IPS-18a (cell line): Measurements from ENCODE around the gene OSBPL7.

Experiments used
- H3K27ac ChIP-seq: one replicate; pipeline ENCODE4 v1.5.1; 2013; ENCODE audit warnings: low read length
- H3K27me3 ChIP-seq: one replicate; pipeline ENCODE4 v1.6.1; 2013; ENCODE audit warnings: mild to moderate bottlenecking, low read length; ENCODE audit not compliant: control insufficient read depth, insufficient read depth
- H3K36me3 ChIP-seq: one replicate; pipeline ENCODE4 v1.6.1; 2013; ENCODE audit warnings: low read depth, low read length; ENCODE audit not compliant: control insufficient read depth
- H3K4me1 ChIP-seq: one replicate; pipeline ENCODE4 v1.6.1; 2013; ENCODE audit warnings: low read depth, low read length; ENCODE audit not compliant: control insufficient read depth
- H3K4me3 ChIP-seq: one replicate; pipeline ENCODE4 v1.5.1; 2013; ENCODE audit warnings: low read length
- H3K9ac ChIP-seq: one replicate; pipeline ENCODE4 v1.6.1; 2013; ENCODE audit warnings: mild to moderate bottlenecking, low read length, moderate library complexity
- H3K9me3 ChIP-seq: one replicate; pipeline ENCODE4 v1.6.1; 2013; ENCODE audit warnings: low read depth, low read length; ENCODE audit not compliant: control insufficient read depth

Gene OSBPL7

GRCh38 chr17:47856830-47857229 is 35.2 kb upstream of the OSBPL7 start:
- Histone ChIP-seq H3K9ac (no peak overlapping the region), H3K4me1 (peaks cover 17% of the 10 kb centered on the region), H3K36me3 (no peaks in the 10 kb centered on the region), H3K27me3 (peaks cover 49% of the 10 kb centered on the region), H3K9me3 (no peaks in the 10 kb centered on the region), H3K4me3 (no peak overlapping the region), H3K27ac (no peak overlapping the region)

GRCh38 chr17:47855737-47856136 is 34.1 kb upstream of the OSBPL7 start:
- Histone ChIP-seq H3K4me3 (no peak overlapping the region), H3K9ac (no peak overlapping the region), H3K36me3 (no peaks in the 10 kb centered on the region), H3K9me3 (no peaks in the 10 kb centered on the region), H3K27ac (no peak overlapping the region), H3K4me1 (peaks cover 17% of the 10 kb centered on the region), H3K27me3 (peaks cover 58% of the 10 kb centered on the region)

GRCh38 chr17:47853616-47854015 is 32.0 kb upstream of the OSBPL7 start:
- no peaks in the 10 kb centered on the region for H3K36me3 ChIP-seq
- no peak overlapping the region for H3K27ac ChIP-seq
- H3K9me3 ChIP-seq: no peaks in the 10 kb centered on the region
- H3K9ac ChIP-seq: no peak overlapping the region
- no peak overlapping the region for H3K4me3 ChIP-seq
- peaks cover 23% of the 10 kb centered on the region for H3K4me1 ChIP-seq
- H3K27me3 ChIP-seq: peaks cover 79% of the 10 kb centered on the region

GRCh38 chr17:47852113-47852949 is 30.7 kb upstream of the OSBPL7 start:
- no peaks in the 10 kb centered on the region for H3K9me3 ChIP-seq
- peak overlapping the region; percentile 69 for H3K4me3 ChIP-seq
- no peak overlapping the region for H3K27ac ChIP-seq
- H3K36me3 ChIP-seq: no peaks in the 10 kb centered on the region
- H3K4me1 ChIP-seq: peaks cover 23% of the 10 kb centered on the region
- peaks cover 92% of the 10 kb centered on the region for H3K27me3 ChIP-seq
- no peak overlapping the region for H3K9ac ChIP-seq

- H3K9ac ChIP-seq: no peak overlapping the region
- peaks cover 23% of the 10 kb centered on the region for H3K4me1 ChIP-seq
- H3K9me3 ChIP-seq: no peaks in the 10 kb centered on the region
- peaks cover 98% of the 10 kb centered on the region for H3K27me3 ChIP-seq
- H3K27ac ChIP-seq: no peak overlapping the region
- peak overlapping the region; percentile 69 for H3K4me3 ChIP-seq
- no peaks in the 10 kb centered on the region for H3K36me3 ChIP-seq
These were observed 30.1 kb upstream of the OSBPL7 start for GRCh38 chr17:47851764-47852112.

GRCh38 chr17:47850692-47851573 is 29.3 kb upstream of the OSBPL7 start, which contains the start of gene SP6:
SP6 (minus strand) TSS chr17:47851163; CDS start chr17:47848429, 2,734 bp downstream.
- peak within 1 kb of the TSS; percentile 14 for H3K9ac ChIP-seq
- H3K27ac ChIP-seq: no peak within 1 kb of the TSS
- H3K36me3 ChIP-seq: no peaks in the 10 kb centered on the region
- peaks cover 99% of the 10 kb centered on the region for H3K27me3 ChIP-seq
- H3K9me3 ChIP-seq: no peaks in the 10 kb centered on the region
- peaks cover 23% of the 10 kb centered on the region for H3K4me1 ChIP-seq
- peak within 1 kb of the TSS; percentile 69 for H3K4me3 ChIP-seq

GRCh38 chr17:47850373-47850691 is 28.7 kb upstream of the OSBPL7 start:
- Histone ChIP-seq H3K4me1 (peaks cover 23% of the 10 kb centered on the region), H3K27ac (no peak overlapping the region), H3K9ac (peak overlapping the region; percentile 14), H3K36me3 (no peaks in the 10 kb centered on the region), H3K4me3 (peak overlapping the region; percentile 69), H3K27me3 (peaks cover 99% of the 10 kb centered on the region), H3K9me3 (no peaks in the 10 kb centered on the region)

- peaks cover 25% of the 10 kb centered on the region for H3K4me1 ChIP-seq
- H3K9me3 ChIP-seq: no peaks in the 10 kb centered on the region
- peak overlapping the region; percentile 49 for H3K4me3 ChIP-seq
- no peak overlapping the region for H3K27ac ChIP-seq
- H3K36me3 ChIP-seq: no peaks in the 10 kb centered on the region
- peaks cover 85% of the 10 kb centered on the region for H3K27me3 ChIP-seq
- H3K9ac ChIP-seq: no peak overlapping the region
These were observed 26.6 kb upstream of the OSBPL7 start for GRCh38 chr17:47848198-47848513.

GRCh38 chr17:47847341-47848197 is 26.0 kb upstream of the OSBPL7 start:
- H3K4me3 ChIP-seq: peak overlapping the region; percentile 49
- H3K9me3 ChIP-seq: no peaks in the 10 kb centered on the region
- H3K4me1 ChIP-seq: peaks cover 24% of the 10 kb centered on the region
- no peaks in the 10 kb centered on the region for H3K36me3 ChIP-seq
- peaks cover 79% of the 10 kb centered on the region for H3K27me3 ChIP-seq
- no peak overlapping the region for H3K9ac ChIP-seq
- H3K27ac ChIP-seq: no peak overlapping the region

GRCh38 chr17:47846716-47847340 is 25.2 kb upstream of the OSBPL7 start:
- H3K27me3 ChIP-seq: peaks cover 71% of the 10 kb centered on the region
- no peak overlapping the region for H3K27ac ChIP-seq
- peaks cover 16% of the 10 kb centered on the region for H3K4me1 ChIP-seq
- H3K9ac ChIP-seq: no peak overlapping the region
- no peaks in the 10 kb centered on the region for H3K36me3 ChIP-seq
- H3K4me3 ChIP-seq: peak overlapping the region; percentile 31
- no peaks in the 10 kb centered on the region for H3K9me3 ChIP-seq

GRCh38 chr17:47845716-47846075 is 24.1 kb upstream of the OSBPL7 start:
- H3K9ac ChIP-seq: no peak overlapping the region
- no peaks in the 10 kb centered on the region for H3K9me3 ChIP-seq
- H3K4me3 ChIP-seq: no peak overlapping the region
- no peak overlapping the region for H3K27ac ChIP-seq
- peaks cover 62% of the 10 kb centered on the region for H3K27me3 ChIP-seq
- H3K4me1 ChIP-seq: peaks cover 16% of the 10 kb centered on the region
- H3K36me3 ChIP-seq: no peaks in the 10 kb centered on the region
